Choroid plexus epithelial cell (primary cell): ENCODE measurements around the gene UBALD2.

Source experiments
- DNase-seq: peaks from one replicate; pipeline ENCODE4 v3.0.0-alpha.2; 2010; ENCODE audit warnings: low read depth
- H3K4me3 ChIP-seq: 2 replicates; pipeline ENCODE4 v1.5.1; 2011; ENCODE audit warnings: low read depth, mild to moderate bottlenecking, control low read depth, low read length, moderate library complexity
- TF ChIP-seq, protein P1 (sequence below): conservative IDR thresholded peaks from 2 replicates; pipeline ENCODE4 v1.5.1; 2011; ENCODE audit warnings: low read depth, mild to moderate bottlenecking, control low read depth, inconsistent platforms, low read length, moderate library complexity

The UBALD2 gene

GRCh38 chr17:76233588-76234353, 31.4 kb upstream of the UBALD2 start:
- TF ChIP-seq, protein P1, sequence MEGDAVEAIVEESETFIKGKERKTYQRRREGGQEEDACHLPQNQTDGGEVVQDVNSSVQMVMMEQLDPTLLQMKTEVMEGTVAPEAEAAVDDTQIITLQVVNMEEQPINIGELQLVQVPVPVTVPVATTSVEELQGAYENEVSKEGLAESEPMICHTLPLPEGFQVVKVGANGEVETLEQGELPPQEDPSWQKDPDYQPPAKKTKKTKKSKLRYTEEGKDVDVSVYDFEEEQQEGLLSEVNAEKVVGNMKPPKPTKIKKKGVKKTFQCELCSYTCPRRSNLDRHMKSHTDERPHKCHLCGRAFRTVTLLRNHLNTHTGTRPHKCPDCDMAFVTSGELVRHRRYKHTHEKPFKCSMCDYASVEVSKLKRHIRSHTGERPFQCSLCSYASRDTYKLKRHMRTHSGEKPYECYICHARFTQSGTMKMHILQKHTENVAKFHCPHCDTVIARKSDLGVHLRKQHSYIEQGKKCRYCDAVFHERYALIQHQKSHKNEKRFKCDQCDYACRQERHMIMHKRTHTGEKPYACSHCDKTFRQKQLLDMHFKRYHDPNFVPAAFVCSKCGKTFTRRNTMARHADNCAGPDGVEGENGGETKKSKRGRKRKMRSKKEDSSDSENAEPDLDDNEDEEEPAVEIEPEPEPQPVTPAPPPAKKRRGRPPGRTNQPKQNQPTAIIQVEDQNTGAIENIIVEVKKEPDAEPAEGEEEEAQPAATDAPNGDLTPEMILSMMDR: no peak
- H3K4me3 ChIP-seq: no peak overlapping the region
- no peak for DNase-seq

GRCh38 chr17:76234354-76234679, 30.8 kb upstream of the UBALD2 start:
- TF ChIP-seq, protein P1: no peak
- no peak for DNase-seq
- H3K4me3 ChIP-seq: no peak overlapping the region

- TF ChIP-seq, protein P1: no peak
- H3K4me3 ChIP-seq: no peak overlapping the region
- DNase-seq: no peak
Observed at GRCh38 chr17:76235883-76236282, 29.3 kb upstream of the UBALD2 start.

DNA sequence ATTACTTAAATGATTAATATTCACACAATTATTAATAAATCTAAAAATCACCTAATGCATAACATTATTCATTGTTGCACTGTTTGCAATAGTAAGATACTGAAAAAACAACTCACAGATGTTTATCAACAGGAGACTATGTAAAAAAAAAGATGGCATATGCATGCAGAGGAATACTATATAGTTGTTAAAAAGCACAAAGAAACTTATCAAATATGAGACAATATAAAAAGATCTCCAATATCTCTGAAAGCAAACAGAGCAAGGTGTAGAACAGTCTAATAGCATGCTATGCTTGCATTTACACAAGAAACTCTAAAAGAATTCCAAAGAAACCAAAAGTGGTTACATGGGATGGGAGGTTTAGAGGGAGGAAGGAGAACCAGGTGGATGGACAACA, 28.5 kb upstream of the UBALD2 start:
- no peak for DNase-seq
- H3K4me3 ChIP-seq: no peak overlapping the region
- TF ChIP-seq, protein P1: no peak

DNA sequence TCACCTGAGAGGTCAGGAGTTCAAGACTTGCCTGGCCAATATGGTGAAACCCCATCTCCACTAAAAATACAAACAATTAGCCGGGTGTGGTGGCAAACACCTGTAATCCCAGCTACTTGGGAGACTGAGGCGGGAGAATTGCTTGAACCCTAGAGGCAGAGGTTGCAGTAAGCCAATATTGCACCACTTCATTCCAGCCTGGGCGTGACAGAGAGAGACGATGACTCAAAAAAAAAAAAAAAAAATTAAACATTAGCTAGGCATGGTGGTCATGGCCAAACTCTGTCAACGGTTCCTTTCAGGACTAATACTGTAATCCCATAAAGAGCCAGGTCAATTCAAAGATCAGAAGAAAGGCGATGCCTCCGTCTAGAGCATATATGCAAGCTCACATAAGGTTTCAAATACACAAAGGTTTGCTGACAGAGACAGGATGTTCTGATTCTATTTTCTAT, 27.3 kb upstream of the UBALD2 start:
- H3K4me3 ChIP-seq: no peak overlapping the region
- DNase-seq: no peak
- TF ChIP-seq, protein P1: no peak

DNA sequence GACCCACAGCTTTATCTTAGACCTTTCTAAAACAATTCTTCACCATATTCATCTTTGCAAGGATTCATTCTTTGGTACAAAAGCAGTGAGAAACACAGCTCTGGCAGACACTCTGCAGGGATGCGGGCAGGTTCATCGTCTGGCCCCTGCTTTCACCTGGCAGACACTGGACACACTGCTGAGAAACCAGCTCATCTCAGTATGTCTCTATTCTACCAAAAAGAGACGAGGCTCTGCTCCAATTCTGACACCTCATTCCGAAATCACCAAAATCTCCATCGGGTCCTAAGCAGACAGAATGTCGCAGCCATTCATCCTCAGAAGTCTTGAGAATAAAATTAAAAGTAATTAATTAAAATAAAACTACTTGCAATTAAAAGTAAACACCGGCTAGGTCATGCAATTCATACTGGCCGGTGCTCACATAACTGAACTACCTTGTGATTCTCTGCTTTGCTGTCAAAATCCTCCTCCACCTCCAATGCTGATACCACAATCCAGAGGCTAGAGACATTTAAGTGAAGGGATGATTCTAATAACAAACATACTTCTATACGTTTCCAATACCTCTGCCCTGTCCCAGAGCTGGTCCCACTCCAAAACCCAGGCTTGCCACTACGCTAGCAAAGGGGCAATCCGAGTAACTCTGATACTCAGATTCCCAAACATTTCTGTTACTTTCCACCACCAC, 26.2 kb upstream of the UBALD2 start:
- no peak overlapping the region for H3K4me3 ChIP-seq
- no peak for DNase-seq
- TF ChIP-seq, protein P1: no peak
